ENCODE results near the gene SERPIND1. TPM values are rescaled to one million over a fixed set of nuclear protein-coding genes. Genes with fewer than 3 reads are reported as not detected.
"Not testable (repeated sequence)": the region's sequence is repeated elsewhere in the genome, so short reads cannot be mapped to it uniquely, and the experiment has no call there.

Gene SERPIND1
- total RNA-seq, 2 experiments from 2014 or later, result not detected

DNA sequence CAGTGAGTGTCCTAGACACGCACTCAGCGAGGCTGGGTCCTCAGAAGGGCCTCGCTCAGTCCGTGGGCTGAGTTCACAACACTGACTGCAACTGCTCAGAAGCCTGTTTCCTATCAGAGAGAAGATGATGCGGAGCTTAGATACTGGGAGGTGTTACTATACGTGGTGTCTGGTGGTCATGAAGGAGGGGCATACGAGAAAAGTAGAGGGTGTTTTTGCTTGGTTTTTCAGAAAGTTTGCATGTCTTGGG lies 9.5 kb upstream of the SERPIND1 start:
- no peak for DNase-seq
- Mint-ChIP-seq H3K9me3 (no peaks in the 10 kb centered on the region), H3K4me1 (ENCODE audit: low read depth) (no peaks in the 10 kb centered on the region), H3K27ac (no peak overlapping the region), H3K27me3 (no peaks in the 10 kb centered on the region), H3K4me3 (no peak overlapping the region), H3K36me3 (peaks cover 22% of the 10 kb centered on the region)
- CTCF ChIA-PET, result interaction anchor here (0.9 to 1.1 kb wide), 2 partner anchors 20 to 22 kb away, joined by 4 to 5 read pairs; no protein-coding TSS in a partner anchor
- POLR2A ChIA-PET, result no interaction called here
- intact Hi-C loops (cut with micrococcal nuclease), result no loop called here

DNA sequence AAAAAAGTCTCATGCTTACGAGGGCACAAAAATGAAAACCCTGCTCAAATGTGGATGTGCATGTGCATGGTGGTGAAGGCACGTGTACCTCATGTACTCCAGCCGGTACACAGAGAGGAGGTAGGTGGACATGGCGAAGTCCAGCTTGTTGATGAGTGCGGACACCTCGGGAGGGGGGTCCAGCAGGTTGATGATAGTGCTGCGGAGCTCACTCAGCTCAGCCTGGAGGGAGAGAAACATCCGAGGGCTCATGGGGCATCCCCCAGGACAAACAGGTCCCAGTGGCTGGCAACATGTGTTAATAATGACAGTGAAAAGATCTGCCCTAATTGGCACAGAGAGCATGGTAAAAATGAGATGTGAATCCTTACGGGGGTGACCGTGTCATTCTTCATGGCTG lies 9.2 kb upstream of the SERPIND1 start:
- peaks cover 22% of the 10 kb centered on the region for H3K36me3 Mint-ChIP-seq
- intact Hi-C loops (cut with micrococcal nuclease), result no loop called here

DNA sequence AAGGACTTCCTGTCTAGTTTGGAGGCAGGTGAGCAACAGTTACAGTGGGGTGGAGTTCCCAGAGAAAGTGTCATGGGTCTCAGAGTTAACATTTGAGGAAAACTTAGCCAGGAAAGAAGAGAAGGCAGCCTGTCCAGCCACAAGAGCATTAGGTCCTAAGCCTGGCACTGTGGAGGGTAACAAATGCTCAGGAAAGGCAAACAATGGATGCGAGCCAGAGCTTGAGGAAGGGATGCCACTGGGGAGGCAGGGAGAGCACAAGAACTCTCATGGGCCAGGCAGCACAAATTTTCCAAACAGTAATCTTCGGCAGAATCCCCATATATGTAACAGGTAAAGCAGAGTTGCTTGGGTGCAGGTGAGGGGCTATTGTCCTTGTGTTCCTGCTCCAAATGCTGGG lies 8.0 kb upstream of the SERPIND1 start:
- intact Hi-C loops (cut with micrococcal nuclease), result no loop called here
- no peaks in the 10 kb centered on the region for H3K4me1 Mint-ChIP-seq (ENCODE audit: low read depth)

More for the DNA sequence above, 9.2 kb upstream of the SERPIND1 start:
- ChIA-PET POLR2A (no interaction called here), CTCF (interaction anchor here (1.1 kb wide), 1 partner anchor 23 kb away, joined by 5 read pairs; no protein-coding TSS in a partner anchor)
- H3K27me3 Mint-ChIP-seq, result no peaks in the 10 kb centered on the region
- H3K4me1 Mint-ChIP-seq (ENCODE audit: low read depth), result no peaks in the 10 kb centered on the region
- H3K27ac Mint-ChIP-seq, result no peak overlapping the region
- H3K9me3 Mint-ChIP-seq, result no peaks in the 10 kb centered on the region
- H3K4me3 Mint-ChIP-seq, result no peak overlapping the region
- no peak for DNase-seq

DNA sequence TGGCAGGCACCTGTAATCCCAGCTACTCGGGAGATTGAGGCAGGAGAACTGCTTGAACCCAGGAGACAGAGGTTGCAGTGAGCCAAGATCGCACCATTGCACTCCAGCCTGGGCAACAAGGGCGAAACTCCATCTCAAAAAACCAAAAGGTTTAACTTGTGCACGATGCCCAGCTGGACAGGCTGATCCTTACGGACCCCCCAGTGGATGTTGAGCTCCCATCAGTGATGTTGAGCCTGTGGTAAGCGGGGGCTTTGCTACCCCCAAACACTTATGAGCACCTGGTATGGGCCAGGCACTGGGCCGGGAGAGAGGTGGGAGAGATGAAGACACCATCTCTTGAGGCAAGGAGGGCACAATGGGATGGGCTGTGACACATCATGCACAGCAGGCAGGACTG lies 7.4 kb upstream of the SERPIND1 start:
- no peak for DNase-seq
- no peaks in the 10 kb centered on the region for H3K4me1 Mint-ChIP-seq (ENCODE audit: low read depth)
- H3K27ac Mint-ChIP-seq, result no peak overlapping the region
- H3K4me3 Mint-ChIP-seq, result no peak overlapping the region
- ChIA-PET POLR2A (no interaction called here), CTCF (interaction anchor here (0.6 kb wide), 1 partner anchor 371 kb away, joined by 3 read pairs; no protein-coding TSS in a partner anchor)
- no peaks in the 10 kb centered on the region for H3K9me3 Mint-ChIP-seq
- intact Hi-C loops (cut with micrococcal nuclease), result no loop called here
- H3K27me3 Mint-ChIP-seq, result no peaks in the 10 kb centered on the region
- H3K36me3 Mint-ChIP-seq, result peaks cover 18% of the 10 kb centered on the region

More for the DNA sequence above, 8.0 kb upstream of the SERPIND1 start:
- ChIA-PET CTCF (interaction anchor here (0.9 kb wide), 1 partner anchor 18 kb away, joined by 4 read pairs; no protein-coding TSS in a partner anchor), POLR2A (no interaction called here)
- Mint-ChIP-seq H3K9me3 (no peaks in the 10 kb centered on the region), H3K36me3 (peaks cover 18% of the 10 kb centered on the region), H3K4me3 (no peak overlapping the region), H3K27ac (no peak overlapping the region), H3K27me3 (no peaks in the 10 kb centered on the region)
- DNase-seq, result no peak

DNA sequence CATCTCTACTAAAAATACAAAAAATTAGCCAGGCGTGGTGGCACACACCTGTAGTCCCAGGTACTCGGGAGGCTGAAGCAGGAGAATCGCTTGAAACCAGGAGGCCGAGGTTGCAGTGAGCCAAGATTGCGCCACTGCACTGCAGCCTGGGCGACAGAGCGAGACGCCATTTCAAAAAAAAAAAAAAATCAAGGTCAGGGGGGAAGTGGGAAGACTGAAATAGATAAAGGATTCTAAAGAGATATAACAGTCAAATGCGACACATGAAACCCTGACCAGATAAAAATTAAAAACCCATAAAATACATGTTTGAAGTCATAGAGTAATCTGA lies 4.5 kb upstream of the SERPIND1 start:
- CTCF ChIA-PET; H3K27me3 Mint-ChIP-seq; POLR2A ChIA-PET; H3K27ac Mint-ChIP-seq; DNase-seq; intact Hi-C loops (cut with micrococcal nuclease); H3K36me3 Mint-ChIP-seq; H3K4me1 Mint-ChIP-seq (ENCODE audit: low read depth); H3K4me3 Mint-ChIP-seq; H3K9me3 Mint-ChIP-seq: not testable (repeated sequence)

DNA sequence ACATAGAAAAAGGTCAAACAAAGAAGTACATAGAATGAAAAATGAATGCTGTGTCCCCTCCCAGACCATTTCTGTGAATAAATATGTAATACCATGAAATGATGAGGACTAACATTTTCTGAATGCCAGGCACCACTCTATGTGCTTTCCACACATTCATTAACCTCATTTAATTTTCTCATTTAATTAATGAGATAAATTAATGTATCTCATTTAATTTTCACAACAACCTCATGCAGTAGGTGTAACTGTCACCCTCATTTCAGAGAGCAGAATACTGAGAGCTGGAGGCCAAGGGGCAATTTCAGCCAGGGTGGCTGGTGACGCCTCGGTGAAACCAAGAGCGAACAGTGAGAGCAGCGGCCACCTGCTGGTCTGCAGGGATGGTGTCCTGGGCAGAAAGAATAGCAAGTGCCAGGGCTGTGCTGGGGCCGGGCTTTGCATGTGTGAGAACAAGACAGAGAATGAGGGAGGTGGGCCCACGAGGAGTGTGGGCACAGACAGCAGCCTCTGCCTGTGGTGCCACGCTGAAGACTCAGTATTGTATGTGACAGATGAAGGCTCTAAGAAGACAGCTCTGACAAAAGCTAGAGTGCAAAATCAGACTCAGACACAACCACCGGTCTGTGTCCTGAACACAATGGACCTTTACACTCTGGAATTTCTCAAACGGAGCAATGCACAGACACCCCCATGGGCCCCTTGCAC lies 1.8 kb upstream of the SERPIND1 start:
- H3K27me3 Mint-ChIP-seq, result no peaks in the 10 kb centered on the region
- no peaks in the 10 kb centered on the region for H3K4me1 Mint-ChIP-seq (ENCODE audit: low read depth)
- CTCF ChIA-PET, result interaction anchor here (0.8 kb wide), 1 partner anchor 12 kb away, joined by 4 read pairs; no protein-coding TSS in a partner anchor
- intact Hi-C loops (cut with micrococcal nuclease), result no loop called here
- peaks cover 1% of the 10 kb centered on the region for H3K36me3 Mint-ChIP-seq
- DNase-seq, result no peak
- POLR2A ChIA-PET, result no interaction called here
- H3K4me3 Mint-ChIP-seq, result no peak overlapping the region
- no peaks in the 10 kb centered on the region for H3K9me3 Mint-ChIP-seq
- no peak overlapping the region for H3K27ac Mint-ChIP-seq

DNA sequence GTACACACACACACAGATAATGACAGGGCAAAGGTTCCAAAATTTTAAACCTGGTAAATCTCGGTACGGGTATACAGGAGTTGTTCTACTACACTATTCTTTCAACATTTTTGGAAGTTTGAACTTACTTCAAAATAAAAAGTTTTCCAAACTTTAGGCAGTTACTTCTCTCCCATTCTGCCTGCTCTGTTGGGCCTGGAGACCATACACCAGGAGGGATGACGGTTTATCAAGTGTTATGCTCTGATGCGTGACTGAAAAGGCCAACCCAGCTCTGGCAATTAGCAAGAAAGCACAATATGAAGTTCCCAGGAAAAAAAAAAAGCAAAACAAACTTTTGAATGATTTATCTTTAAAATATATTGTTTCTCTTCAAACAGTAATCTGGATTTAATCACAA lies 969 bp downstream of the SERPIND1 start:
- Mint-ChIP-seq H3K27me3 (no peaks in the 10 kb centered on the region), H3K36me3 (peaks cover 9% of the 10 kb centered on the region), H3K4me3 (no peak overlapping the region), H3K27ac (no peak overlapping the region), H3K4me1 (ENCODE audit: low read depth) (peaks cover 7% of the 10 kb centered on the region), H3K9me3 (no peaks in the 10 kb centered on the region)
- ChIA-PET POLR2A (no interaction called here), CTCF (interaction anchor here (1.1 to 2.0 kb wide), 2 partner anchors 9 to 32 kb away, joined by 4 to 11 read pairs; no protein-coding TSS in a partner anchor)
- no peak for DNase-seq
- intact Hi-C loops (cut with micrococcal nuclease), result no loop called here

DNA sequence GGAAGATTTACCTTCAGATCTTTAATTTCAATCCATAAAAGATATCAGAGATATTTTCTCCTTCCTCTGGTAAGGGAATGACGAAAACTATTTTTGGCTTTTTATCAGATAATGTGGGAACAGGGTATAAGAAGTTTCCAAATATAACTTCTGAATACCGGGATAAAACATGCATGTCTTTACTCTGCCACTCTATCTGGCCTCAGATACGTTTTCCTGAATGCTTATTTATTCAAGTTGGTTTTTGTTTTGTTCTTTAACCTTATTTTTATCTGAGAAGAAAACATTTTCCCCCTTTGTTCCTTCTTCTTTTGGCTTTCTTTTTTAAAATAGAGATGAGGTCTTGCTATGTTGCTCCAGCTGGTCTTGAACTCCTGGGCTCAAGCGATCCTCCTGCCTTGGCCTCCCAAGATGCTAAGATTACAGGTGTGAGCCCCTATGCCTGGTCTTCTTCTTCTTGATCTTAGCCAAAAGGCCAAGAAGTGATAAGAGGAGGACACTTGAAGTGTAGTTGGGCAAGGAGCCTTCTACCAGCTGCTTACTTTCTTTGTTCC lies 1.5 kb downstream of the SERPIND1 start:
- DNase-seq, result no peak
- no peaks in the 10 kb centered on the region for H3K9me3 Mint-ChIP-seq
- intact Hi-C loops (cut with micrococcal nuclease), result no loop called here
- ChIA-PET POLR2A (no interaction called here), CTCF (no interaction called here)
- peaks cover 7% of the 10 kb centered on the region for H3K4me1 Mint-ChIP-seq (ENCODE audit: low read depth)
- H3K27ac Mint-ChIP-seq, result no peak overlapping the region
- no peak overlapping the region for H3K4me3 Mint-ChIP-seq
- H3K27me3 Mint-ChIP-seq, result no peaks in the 10 kb centered on the region
- peaks cover 9% of the 10 kb centered on the region for H3K36me3 Mint-ChIP-seq

DNA sequence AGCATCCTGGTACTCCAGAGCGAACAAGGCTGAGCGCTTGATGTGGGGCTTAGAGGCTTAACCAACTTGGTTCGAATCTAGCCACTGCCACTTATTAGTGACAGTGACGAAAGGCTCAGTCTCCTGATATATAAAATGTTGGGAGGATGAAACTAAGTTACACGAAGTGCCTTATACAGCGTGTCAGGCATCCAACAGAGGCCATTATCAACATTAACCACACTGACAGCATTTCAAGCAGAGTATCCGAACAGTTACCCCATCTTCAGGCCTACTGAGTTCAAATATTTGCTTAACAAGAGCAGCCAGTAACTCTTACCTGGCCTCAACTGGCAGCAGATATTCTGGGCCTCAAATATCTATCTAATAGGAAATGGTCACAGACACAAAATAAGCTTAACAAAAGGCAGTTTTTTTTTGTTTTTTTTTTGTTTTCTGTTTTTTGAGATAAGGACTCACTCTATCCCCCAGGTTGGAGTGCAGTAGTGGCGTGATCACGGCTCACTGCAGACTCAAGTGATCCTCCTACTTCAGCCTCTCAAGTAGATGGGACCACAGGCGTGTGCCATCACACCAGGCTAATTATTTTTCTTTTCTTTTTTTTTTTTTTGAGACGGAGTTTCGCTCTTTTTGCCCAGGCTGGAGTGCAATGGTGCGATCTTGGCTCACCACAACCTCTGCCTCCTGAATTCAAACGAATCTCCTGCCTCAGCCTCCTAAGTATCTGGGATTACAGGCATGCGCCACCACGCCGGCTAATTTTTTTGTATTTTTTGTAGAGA lies 2.9 kb downstream of the SERPIND1 start:
- CTCF ChIA-PET, result no interaction called here
- intact Hi-C loops (cut with micrococcal nuclease), result no loop called here
- no peaks in the 10 kb centered on the region for H3K9me3 Mint-ChIP-seq
- H3K27me3 Mint-ChIP-seq, result no peaks in the 10 kb centered on the region
- H3K36me3 Mint-ChIP-seq, result peaks cover 9% of the 10 kb centered on the region
- peaks cover 18% of the 10 kb centered on the region for H3K4me1 Mint-ChIP-seq (ENCODE audit: low read depth)
- H3K4me3 Mint-ChIP-seq, result no peak overlapping the region
- DNase-seq, result no peak
- H3K27ac Mint-ChIP-seq, result no peak overlapping the region
- POLR2A ChIA-PET, result no interaction called here

DNA sequence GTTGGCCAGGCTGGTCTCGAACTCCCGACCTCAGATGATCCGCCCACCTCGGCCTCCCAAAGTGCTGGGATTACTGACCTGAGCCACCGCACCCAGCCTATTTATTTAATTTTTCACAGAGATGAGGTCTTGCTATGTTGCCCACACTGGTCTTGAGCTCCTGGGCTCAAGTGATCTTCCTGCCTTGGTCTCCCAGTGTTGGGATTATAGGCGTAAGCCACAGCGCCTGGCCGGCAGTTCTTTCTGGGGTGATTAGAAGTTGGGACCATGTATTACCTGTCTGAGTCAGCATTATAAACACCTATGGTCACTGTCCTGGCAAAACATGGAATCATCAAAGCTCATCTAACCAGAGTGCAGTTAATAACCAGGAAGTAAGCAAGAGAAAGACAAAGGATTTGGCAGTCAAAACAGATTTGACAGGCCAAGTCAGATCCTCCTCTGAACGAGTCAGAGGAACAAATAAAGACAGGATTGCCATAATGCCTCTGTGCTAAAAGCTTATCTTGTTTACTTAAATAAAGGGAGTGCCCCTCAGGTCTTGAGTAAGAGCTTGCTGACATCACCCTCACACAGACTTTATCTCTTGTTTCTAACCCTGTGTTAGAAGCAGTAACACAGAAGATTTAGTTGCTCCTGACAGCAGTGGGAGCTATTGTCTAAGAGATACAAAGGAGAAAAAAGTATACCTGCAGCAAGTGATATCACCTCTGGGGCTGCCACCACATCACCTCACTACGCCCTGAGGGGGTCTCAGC lies 3.7 kb downstream of the SERPIND1 start:
- POLR2A ChIA-PET, result no interaction called here

DNA sequence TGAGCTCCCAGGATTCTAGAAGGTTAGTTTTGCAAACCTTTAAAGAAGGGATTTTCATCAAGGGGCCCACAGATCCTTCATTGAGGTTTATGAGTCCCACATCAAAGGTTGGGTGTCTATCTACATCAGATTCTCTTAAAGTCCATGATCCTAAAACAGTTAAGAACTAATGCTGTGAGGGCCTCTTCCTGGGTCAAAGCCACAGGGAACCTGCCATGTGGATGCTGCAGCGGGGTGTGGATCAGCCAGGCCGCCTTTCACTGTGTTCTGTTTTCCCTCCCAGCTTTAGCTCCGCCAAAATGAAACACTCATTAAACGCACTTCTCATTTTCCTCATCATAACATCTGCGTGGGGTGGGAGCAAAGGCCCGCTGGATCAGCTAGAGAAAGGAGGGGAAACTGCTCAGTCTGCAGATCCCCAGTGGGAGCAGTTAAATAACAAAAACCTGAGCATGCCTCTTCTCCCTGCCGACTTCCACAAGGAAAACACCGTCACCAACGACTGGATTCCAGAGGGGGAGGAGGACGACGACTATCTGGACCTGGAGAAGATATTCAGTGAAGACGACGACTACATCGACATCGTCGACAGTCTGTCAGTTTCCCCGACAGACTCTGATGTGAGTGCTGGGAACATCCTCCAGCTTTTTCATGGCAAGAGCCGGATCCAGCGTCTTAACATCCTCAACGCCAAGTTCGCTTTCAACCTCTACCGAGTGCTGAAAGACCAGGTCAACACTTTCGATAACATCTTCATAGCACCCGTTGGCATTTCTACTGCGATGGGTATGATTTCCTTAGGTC lies 5.3 kb downstream of the SERPIND1 start:
- Mint-ChIP-seq H3K36me3 (peaks cover 9% of the 10 kb centered on the region), H3K27me3 (no peaks in the 10 kb centered on the region), H3K9me3 (no peaks in the 10 kb centered on the region), H3K4me1 (ENCODE audit: low read depth) (peaks cover 22% of the 10 kb centered on the region), H3K27ac (no peak overlapping the region), H3K4me3 (no peak overlapping the region)
- intact Hi-C loops (cut with micrococcal nuclease), result no loop called here
- POLR2A ChIA-PET, result no interaction called here
- DNase-seq, result no peak
- CTCF ChIA-PET, result no interaction called here

More for the DNA sequence above, 3.7 kb downstream of the SERPIND1 start:
- H3K4me3 Mint-ChIP-seq, result no peak overlapping the region
- peaks cover 22% of the 10 kb centered on the region for H3K4me1 Mint-ChIP-seq (ENCODE audit: low read depth)
- H3K27ac Mint-ChIP-seq, result no peak overlapping the region
- H3K27me3 Mint-ChIP-seq, result no peaks in the 10 kb centered on the region
- H3K9me3 Mint-ChIP-seq, result no peaks in the 10 kb centered on the region
- intact Hi-C loops (cut with micrococcal nuclease), result no loop called here
- CTCF ChIA-PET, result no interaction called here
- no peak for DNase-seq
- peaks cover 9% of the 10 kb centered on the region for H3K36me3 Mint-ChIP-seq

DNA sequence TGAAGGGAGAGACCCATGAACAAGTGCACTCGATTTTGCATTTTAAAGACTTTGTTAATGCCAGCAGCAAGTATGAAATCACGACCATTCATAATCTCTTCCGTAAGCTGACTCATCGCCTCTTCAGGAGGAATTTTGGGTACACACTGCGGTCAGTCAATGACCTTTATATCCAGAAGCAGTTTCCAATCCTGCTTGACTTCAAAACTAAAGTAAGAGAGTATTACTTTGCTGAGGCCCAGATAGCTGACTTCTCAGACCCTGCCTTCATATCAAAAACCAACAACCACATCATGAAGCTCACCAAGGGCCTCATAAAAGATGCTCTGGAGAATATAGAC lies 5.9 kb downstream of the SERPIND1 start:
- H3K36me3 Mint-ChIP-seq, result peaks cover 9% of the 10 kb centered on the region
- H3K4me3 Mint-ChIP-seq, result no peak overlapping the region
- no peak for DNase-seq
- no peaks in the 10 kb centered on the region for H3K9me3 Mint-ChIP-seq
- intact Hi-C loops (cut with micrococcal nuclease), result loop anchor here (5.0 kb wide), 1 partner anchor 157 kb away; no protein-coding TSS in a partner anchor
- no peak overlapping the region for H3K27ac Mint-ChIP-seq
- no peaks in the 10 kb centered on the region for H3K27me3 Mint-ChIP-seq
- peaks cover 22% of the 10 kb centered on the region for H3K4me1 Mint-ChIP-seq (ENCODE audit: low read depth)
- POLR2A ChIA-PET, result no interaction called here
- CTCF ChIA-PET, result no interaction called here
